DND-41 (cell line): ENCODE measurements around the gene SMOC2.

Source experiments
- ATAC-seq: fragments of 200-7000 bp; cut with Tn5 transposase; 3 replicates; pipeline ENCODE4 v1.9.1; 2021; ENCODE audit warnings: low read depth; ENCODE audit not compliant: insufficient read depth
- DNase-seq: peaks from one replicate; pipeline ENCODE4 v3.0.0-alpha.2; 2020
- H2AFZ ChIP-seq: 2 replicates; pipeline ENCODE4 v1.6.0; 2012; ENCODE audit warnings: low read depth, low read length
- H3K27ac ChIP-seq: 2 replicates; pipeline ENCODE4 v1.5.1; 2012; ENCODE audit warnings: low read length, inconsistent platforms
- H3K27me3 ChIP-seq: fragments of 200-600 bp; sonication (generic); 2 replicates; pipeline ENCODE4 v1.6.0; 2012; ENCODE audit warnings: low read length, mild to moderate bottlenecking, inconsistent platforms; ENCODE audit not compliant: insufficient read depth, poor library complexity
- H3K36me3 ChIP-seq: 2 replicates; pipeline ENCODE4 v1.5.1; 2012; ENCODE audit warnings: low read length, inconsistent platforms; ENCODE audit not compliant: insufficient read depth
- H3K4me1 ChIP-seq: 2 replicates; pipeline ENCODE4 v1.5.1; 2012; ENCODE audit warnings: mild to moderate bottlenecking, low read length; ENCODE audit not compliant: insufficient read depth
- H3K4me2 ChIP-seq: 2 replicates; pipeline ENCODE4 v1.6.0; 2012; ENCODE audit warnings: mild to moderate bottlenecking, moderate library complexity, low read length, inconsistent platforms; ENCODE audit not compliant: insufficient read depth
- H3K4me3 ChIP-seq, 2 experiments: fragments of 200-600 bp in 1 of 2; shearing (Covaris generic) in 1 of 2; 2 replicates each; pipeline ENCODE4 v1.5.1; 2012 to 2016; ENCODE audit warnings: inconsistent platforms in 2 of 2, low read length in 2 of 2, mild to moderate bottlenecking in 2 of 2, low read depth in 1 of 2, moderate library complexity in 1 of 2
- H3K79me2 ChIP-seq: 2 replicates; pipeline ENCODE4 v1.6.0; 2012; ENCODE audit warnings: low read length, inconsistent platforms; ENCODE audit not compliant: insufficient read depth
- H3K9ac ChIP-seq: 2 replicates; pipeline ENCODE4 v1.6.0; 2012; ENCODE audit warnings: low read depth, mild to moderate bottlenecking, inconsistent platforms, low read length, moderate library complexity
- H3K9me3 ChIP-seq: 2 replicates; pipeline ENCODE4 v1.5.1; 2012; ENCODE audit warnings: low read length, moderate library complexity, mild to moderate bottlenecking, inconsistent platforms; ENCODE audit not compliant: insufficient read depth, severe bottlenecking
- H4K20me1 ChIP-seq: 2 replicates; pipeline ENCODE4 v1.6.0; 2012; ENCODE audit warnings: low read length; ENCODE audit not compliant: insufficient read depth
- CTCF ChIP-seq: IDR thresholded peaks from 2 replicates; pipeline ENCODE4 v1.5.1; 2012; ENCODE audit warnings: borderline replicate concordance, low read length, moderate library complexity, mild to moderate bottlenecking; ENCODE audit not compliant: poor library complexity, severe bottlenecking; ENCODE audit errors: extremely low read depth
- EZH2 ChIP-seq: IDR thresholded peaks from 3 replicates; pipeline ENCODE4 v1.6.1; 2012; ENCODE audit warnings: borderline replicate concordance, low read depth, mild to moderate bottlenecking, moderate library complexity, low read length, inconsistent platforms; ENCODE audit not compliant: severe bottlenecking

SMOC2 gene

DNA sequence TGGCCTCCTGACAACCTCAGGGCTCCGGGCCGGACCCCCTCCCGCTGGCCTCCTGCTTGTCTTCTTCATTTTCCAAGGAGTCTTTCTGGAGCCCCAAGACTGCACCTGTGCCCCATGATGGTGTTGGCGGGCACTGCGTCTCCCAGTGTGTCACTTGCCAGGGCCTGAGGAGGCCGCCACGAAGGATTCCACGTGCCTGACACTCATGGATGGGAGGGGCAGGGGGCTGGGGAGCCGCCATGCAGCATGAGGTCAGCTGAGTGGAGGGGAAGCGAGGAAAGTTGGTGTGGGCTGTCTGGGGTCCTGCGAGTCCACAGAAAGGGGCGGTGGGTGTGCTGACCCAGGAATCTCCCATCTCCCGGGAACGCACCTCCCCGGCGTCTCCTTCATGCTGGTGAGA, 165.7 kb downstream of the SMOC2 start:
- H3K4me3 ChIP-seq: no peak overlapping the region
- H3K27ac ChIP-seq: no peak overlapping the region
- no peak overlapping the region for H2AFZ ChIP-seq
- no peak for DNase-seq
- no peak for ATAC-seq
- H3K9me3 ChIP-seq: no peaks in the 10 kb centered on the region
- no peak for TF ChIP-seq EZH2
- no peak for TF ChIP-seq CTCF
- H3K4me2 ChIP-seq: no peak overlapping the region
- no peaks in the 10 kb centered on the region for H3K4me1 ChIP-seq
- H4K20me1 ChIP-seq: no peaks in the 10 kb centered on the region
- no peaks in the 10 kb centered on the region for H3K79me2 ChIP-seq
- H3K9ac ChIP-seq: no peak overlapping the region
- no peaks in the 10 kb centered on the region for H3K27me3 ChIP-seq
- no peaks in the 10 kb centered on the region for H3K36me3 ChIP-seq

DNA sequence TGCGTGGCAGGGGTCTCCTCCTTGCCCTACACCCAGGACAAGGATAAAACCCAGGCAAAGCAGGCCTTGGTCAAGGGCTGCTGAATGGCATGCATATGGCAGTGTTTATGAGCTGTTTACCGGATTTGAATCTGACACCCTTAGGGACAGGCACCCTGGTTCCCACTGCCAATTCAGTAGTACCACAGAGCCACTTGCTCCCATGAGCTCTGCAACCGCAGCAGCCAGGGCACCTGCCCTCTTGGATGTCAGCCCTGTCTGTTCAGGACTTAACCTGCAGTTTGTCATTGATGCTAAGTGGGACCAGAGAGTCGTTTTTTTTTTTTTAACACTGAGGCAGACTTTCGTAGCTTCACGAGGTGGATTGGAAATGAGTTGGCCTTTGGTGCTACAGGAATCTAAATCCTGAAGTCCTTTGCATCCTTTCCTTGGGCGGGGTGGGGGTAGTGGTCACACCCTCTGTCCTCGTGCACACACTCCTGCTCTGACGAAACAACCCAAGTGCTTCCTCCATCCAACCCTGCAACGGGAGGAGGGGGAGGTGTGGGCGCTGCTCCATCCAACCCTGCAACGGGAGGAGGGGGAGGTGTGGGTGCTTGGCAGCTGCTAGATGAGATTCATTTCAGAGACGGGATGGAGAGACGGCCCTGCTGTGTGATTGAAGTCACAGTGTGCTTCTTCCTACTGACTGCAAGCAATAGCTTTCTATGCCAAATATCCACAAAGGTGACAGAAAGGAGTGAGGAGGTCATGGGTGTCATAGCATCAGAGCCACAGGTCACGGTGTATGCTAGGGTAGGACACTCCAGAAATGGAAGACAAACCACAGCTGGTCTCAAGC, 166.5 kb downstream of the SMOC2 start:
- ATAC-seq: no peak
- Histone ChIP-seq H3K4me2 (no peak overlapping the region), H3K36me3 (no peaks in the 10 kb centered on the region), H3K4me3 (no peak overlapping the region), H3K9me3 (peaks cover 1% of the 10 kb centered on the region), H4K20me1 (no peaks in the 10 kb centered on the region), H3K79me2 (no peaks in the 10 kb centered on the region), H3K27me3 (no peaks in the 10 kb centered on the region), H2AFZ (no peak overlapping the region), H3K4me1 (no peaks in the 10 kb centered on the region), H3K27ac (no peak overlapping the region), H3K9ac (no peak overlapping the region)
- no peak for DNase-seq
- TF ChIP-seq EZH2 (no peak), CTCF (no peak)

DNA sequence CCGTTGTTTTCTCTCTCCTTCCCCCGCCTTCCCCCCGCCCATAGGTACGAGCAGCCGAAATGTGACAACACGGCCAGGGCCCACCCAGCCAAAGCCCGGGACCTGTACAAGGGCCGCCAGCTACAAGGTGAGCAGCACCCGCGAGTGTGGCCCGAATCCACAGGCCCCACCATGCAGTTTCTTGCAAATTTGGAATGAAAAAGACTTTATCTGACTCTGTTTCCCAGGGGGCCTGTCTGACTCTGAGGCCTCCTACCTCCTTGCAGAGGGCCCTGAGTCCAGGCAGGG, 167.1 kb downstream of the SMOC2 start:
- ATAC-seq (no peak), DNase-seq (no peak)
- Histone ChIP-seq H3K36me3 (no peaks in the 10 kb centered on the region), H3K4me3 (no peak overlapping the region), H3K9me3 (peaks cover 7% of the 10 kb centered on the region), H3K9ac (no peak overlapping the region), H3K79me2 (no peaks in the 10 kb centered on the region), H3K4me2 (no peak overlapping the region), H2AFZ (no peak overlapping the region), H3K27me3 (no peaks in the 10 kb centered on the region), H3K4me1 (no peaks in the 10 kb centered on the region), H3K27ac (no peak overlapping the region), H4K20me1 (no peaks in the 10 kb centered on the region)
- TF ChIP-seq EZH2: no peak
- no peak for TF ChIP-seq CTCF
